K562 (cell line): ENCODE data around the gene B3GNT9. TPM values are rescaled to one million over a fixed set of nuclear protein-coding genes. Genes with fewer than 3 reads are reported as not detected.
A peak's percentile ranks its signal among the peaks of the same experiment; 100 is the strongest.

Experiments used
- ATF7 ChIP-seq: fragments of 450-650 bp; IDR thresholded peaks from 2 replicates; pipeline ENCODE4 v1.7.1; 2014; ENCODE audit warnings: mild to moderate bottlenecking, moderate library complexity
- JUN ChIP-seq, 2 experiments: sonication (generic) in 1 of 2; formaldehyde crosslinking in 1 of 2; IDR thresholded peaks; 2 replicates each; pipeline versions ENCODE4 v1.6.1 to v1.8.0; 2012 to 2022; ENCODE audit warnings: borderline replicate concordance in 2 of 2, mild to moderate bottlenecking in 2 of 2, improper control_type of control experiment in 1 of 2, low read depth in 1 of 2, low read length in 1 of 2, missing genetic modification reagents in 1 of 2
- NFXL1 ChIP-seq: fragments of 450-650 bp; formaldehyde crosslinking; IDR thresholded peaks from 2 replicates; pipeline ENCODE4 v1.4.0; 2021; ENCODE audit warnings: mild to moderate bottlenecking
- NUFIP1 ChIP-seq: fragments of 450-650 bp; IDR thresholded peaks from 2 replicates; pipeline ENCODE4 v1.6.1; 2018; ENCODE audit not compliant: partially characterized antibody
- SREBF1 ChIP-seq: fragments of 150-350 bp; IDR thresholded peaks from 2 replicates; pipeline ENCODE4 v1.6.1; 2014; ENCODE audit warnings: antibody characterized with exemption, low read depth, low read length, borderline replicate concordance
- ZFX ChIP-seq: sonication (generic); formaldehyde crosslinking; IDR thresholded peaks from 2 replicates; pipeline ENCODE4 v1.8.0; 2022; ENCODE audit warnings: mild to moderate bottlenecking, missing genetic modification reagents, moderate library complexity
- ZNF197 ChIP-seq: fragments of 200-800 bp; sonication (Bioruptor generic); IDR thresholded peaks from 2 replicates; pipeline ENCODE4 v1.6.1; 2016; ENCODE audit warnings: low read depth, missing genetic modification characterization, missing compliant biosample characterization
- ZNF23 ChIP-seq: fragments of 250-450 bp; sonication (Bioruptor Pico); IDR thresholded peaks from 2 replicates; pipeline ENCODE4 v1.4.0; 2020; ENCODE audit warnings: mild to moderate bottlenecking
- ZNF431 ChIP-seq: sonication (generic); formaldehyde crosslinking; IDR thresholded peaks from 2 replicates; pipeline ENCODE4 v1.8.0; 2022; ENCODE audit warnings: mild to moderate bottlenecking, missing genetic modification reagents
- ZNF584 ChIP-seq: fragments of 200-800 bp; sonication (Bioruptor generic); IDR thresholded peaks from 2 replicates; pipeline ENCODE4 v1.6.1; 2016; ENCODE audit warnings: low read depth, mild to moderate bottlenecking, missing genetic modification characterization, missing compliant biosample characterization
- polyA plus RNA-seq, 8 experiments: library from polyadenylated mRNA; depleted of rRNA in 4 of 8; stranded (reverse) in 5 of 8; unstranded in 3 of 8; fragments of >200 nt; fragmentation: Nextera tagmentation in 2 of 8; fragmentation: Illumina TruSeq in 1 of 8; extraction: Ambion mirVana in 2 of 8; extraction: Trizol in 1 of 8; gene quantifications; 2 replicates each; pipeline versions ENCODE4 v1.2.1 to v1.2.3, GENCODE V29; 2011 to 2014; ENCODE audit warnings: inconsistent platforms in 1 of 8, missing spikeins in 1 of 8
- total RNA-seq, 7 experiments: library from RNA; depleted of rRNA in 6 of 7; stranded (reverse); fragments of >200 nt in 6 of 7; fragmentation: Illumina TruSeq in 2 of 7; extraction: Trizol in 2 of 7; gene quantifications; 2 replicates each; pipeline versions ENCODE4 v1.2.1 to v1.2.3, GENCODE V29; 2011 to 2021; ENCODE audit warnings: low replicate concordance in 1 of 7
- TF ChIP-seq, protein P1 (sequence below): IDR thresholded peaks from 2 replicates; pipeline ENCODE4 v1.6.1; 2011; ENCODE audit warnings: borderline replicate concordance, low read depth, mild to moderate bottlenecking, moderate library complexity, low read length; ENCODE audit not compliant: insufficient read depth, poor library complexity, severe bottlenecking
- TF ChIP-seq, protein P2 (sequence below), 2 experiments: fragments of 450-650 bp in 1 of 2; sonication (generic) in 1 of 2; formaldehyde crosslinking in 1 of 2; IDR thresholded peaks; 2 replicates each; pipeline versions ENCODE4 v1.7.1 to v1.9.0; 2016 to 2022; ENCODE audit warnings: inconsistent platforms in 1 of 2, mild to moderate bottlenecking in 1 of 2, missing genetic modification reagents in 1 of 2
- TF ChIP-seq, protein P3 (sequence below): sonication (generic); formaldehyde crosslinking; IDR thresholded peaks from 2 replicates; pipeline ENCODE4 v1.8.1; 2023; ENCODE audit warnings: mild to moderate bottlenecking, missing genetic modification reagents, moderate library complexity

The B3GNT9 gene
- total and polyA plus RNA-seq, 9 of the 15 experiments (the other 6 are each of a cell fraction or from before 2014, with no cell fraction given) = 0.01 to 1.8 (median 1.1) TPM; not detected in 1

DNA sequence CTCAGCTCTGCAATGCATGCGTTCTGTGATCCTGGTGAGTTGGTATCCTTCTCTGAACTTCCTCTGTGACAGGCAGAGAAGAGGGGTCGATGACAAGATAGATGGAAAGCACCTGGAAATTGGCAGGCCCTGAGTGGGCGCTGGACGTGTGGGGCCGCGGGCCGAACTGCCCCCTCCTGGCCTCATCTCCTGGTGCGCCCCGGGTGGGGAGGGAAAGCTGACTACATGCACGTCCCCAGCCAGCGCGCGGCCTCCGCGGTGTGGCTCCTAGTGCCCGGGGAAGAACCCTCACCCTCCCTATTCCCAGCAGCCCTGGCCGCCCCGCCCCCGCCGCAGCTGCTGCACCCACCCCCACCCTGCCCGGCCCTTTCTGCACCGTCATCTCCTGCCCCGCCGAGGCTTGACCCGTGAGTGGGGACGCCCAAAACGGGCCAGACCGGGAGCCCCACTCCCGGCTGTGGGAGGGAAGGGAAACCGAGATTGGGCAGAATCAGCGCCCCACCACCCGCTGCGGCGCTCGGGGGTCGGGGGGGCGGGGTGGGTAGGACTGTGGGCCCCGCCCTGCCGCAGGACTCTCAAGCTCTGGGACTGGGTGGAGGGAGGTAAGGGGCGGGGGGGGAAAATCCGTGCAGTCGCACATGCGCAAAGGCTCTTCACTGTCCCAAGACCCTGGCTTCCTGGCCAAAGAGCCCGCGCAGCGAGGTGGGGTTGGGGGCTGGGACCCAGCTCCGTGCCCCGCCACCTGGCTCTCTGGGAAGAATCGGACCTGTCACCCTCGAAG is 19.6 kb upstream of the B3GNT9 start, which contains the start of gene NOL3 (continued):
- TF ChIP-seq, protein P1, sequence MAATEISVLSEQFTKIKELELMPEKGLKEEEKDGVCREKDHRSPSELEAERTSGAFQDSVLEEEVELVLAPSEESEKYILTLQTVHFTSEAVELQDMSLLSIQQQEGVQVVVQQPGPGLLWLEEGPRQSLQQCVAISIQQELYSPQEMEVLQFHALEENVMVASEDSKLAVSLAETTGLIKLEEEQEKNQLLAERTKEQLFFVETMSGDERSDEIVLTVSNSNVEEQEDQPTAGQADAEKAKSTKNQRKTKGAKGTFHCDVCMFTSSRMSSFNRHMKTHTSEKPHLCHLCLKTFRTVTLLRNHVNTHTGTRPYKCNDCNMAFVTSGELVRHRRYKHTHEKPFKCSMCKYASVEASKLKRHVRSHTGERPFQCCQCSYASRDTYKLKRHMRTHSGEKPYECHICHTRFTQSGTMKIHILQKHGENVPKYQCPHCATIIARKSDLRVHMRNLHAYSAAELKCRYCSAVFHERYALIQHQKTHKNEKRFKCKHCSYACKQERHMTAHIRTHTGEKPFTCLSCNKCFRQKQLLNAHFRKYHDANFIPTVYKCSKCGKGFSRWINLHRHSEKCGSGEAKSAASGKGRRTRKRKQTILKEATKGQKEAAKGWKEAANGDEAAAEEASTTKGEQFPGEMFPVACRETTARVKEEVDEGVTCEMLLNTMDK = no peak
- no peak for TF ChIP-seq JUN (IDR thresholded peaks at IDR 0.05; ENCODE audit: borderline replicate concordance, low read depth, low read length)
- TF ChIP-seq JUN (CRISPR knock-in tag; IDR thresholded peaks at IDR 0.05; ENCODE audit: borderline replicate concordance) = no peak
- peak; percentile 74 for TF ChIP-seq ZFX
- peak; percentile 41; the same call in 1 of the 2 replicates for TF ChIP-seq ATF7
- no peak for TF ChIP-seq ZNF584
- 0 out of 2 replicates have a peak, but pooled peaks have one; percentile 56 for TF ChIP-seq ZNF197
- TF ChIP-seq NUFIP1 = no peak
- TF ChIP-seq ZNF431 (CRISPR knock-in tag) = no peak
- TF ChIP-seq, protein P2, sequence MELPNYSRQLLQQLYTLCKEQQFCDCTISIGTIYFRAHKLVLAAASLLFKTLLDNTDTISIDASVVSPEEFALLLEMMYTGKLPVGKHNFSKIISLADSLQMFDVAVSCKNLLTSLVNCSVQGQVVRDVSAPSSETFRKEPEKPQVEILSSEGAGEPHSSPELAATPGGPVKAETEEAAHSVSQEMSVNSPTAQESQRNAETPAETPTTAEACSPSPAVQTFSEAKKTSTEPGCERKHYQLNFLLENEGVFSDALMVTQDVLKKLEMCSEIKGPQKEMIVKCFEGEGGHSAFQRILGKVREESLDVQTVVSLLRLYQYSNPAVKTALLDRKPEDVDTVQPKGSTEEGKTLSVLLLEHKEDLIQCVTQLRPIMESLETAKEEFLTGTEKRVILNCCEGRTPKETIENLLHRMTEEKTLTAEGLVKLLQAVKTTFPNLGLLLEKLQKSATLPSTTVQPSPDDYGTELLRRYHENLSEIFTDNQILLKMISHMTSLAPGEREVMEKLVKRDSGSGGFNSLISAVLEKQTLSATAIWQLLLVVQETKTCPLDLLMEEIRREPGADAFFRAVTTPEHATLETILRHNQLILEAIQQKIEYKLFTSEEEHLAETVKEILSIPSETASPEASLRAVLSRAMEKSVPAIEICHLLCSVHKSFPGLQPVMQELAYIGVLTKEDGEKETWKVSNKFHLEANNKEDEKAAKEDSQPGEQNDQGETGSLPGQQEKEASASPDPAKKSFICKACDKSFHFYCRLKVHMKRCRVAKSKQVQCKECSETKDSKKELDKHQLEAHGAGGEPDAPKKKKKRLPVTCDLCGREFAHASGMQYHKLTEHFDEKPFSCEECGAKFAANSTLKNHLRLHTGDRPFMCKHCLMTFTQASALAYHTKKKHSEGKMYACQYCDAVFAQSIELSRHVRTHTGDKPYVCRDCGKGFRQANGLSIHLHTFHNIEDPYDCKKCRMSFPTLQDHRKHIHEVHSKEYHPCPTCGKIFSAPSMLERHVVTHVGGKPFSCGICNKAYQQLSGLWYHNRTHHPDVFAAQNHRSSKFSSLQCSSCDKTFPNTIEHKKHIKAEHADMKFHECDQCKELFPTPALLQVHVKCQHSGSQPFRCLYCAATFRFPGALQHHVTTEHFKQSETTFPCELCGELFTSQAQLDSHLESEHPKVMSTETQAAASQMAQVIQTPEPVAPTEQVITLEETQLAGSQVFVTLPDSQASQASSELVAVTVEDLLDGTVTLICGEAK (IDR thresholded peaks at IDR 0.05) = no peak
- TF ChIP-seq, protein P2 (CRISPR knock-in tag; IDR thresholded peaks at IDR 0.05) = no peak
- TF ChIP-seq SREBF1 = no peak
- TF ChIP-seq, protein P3, sequence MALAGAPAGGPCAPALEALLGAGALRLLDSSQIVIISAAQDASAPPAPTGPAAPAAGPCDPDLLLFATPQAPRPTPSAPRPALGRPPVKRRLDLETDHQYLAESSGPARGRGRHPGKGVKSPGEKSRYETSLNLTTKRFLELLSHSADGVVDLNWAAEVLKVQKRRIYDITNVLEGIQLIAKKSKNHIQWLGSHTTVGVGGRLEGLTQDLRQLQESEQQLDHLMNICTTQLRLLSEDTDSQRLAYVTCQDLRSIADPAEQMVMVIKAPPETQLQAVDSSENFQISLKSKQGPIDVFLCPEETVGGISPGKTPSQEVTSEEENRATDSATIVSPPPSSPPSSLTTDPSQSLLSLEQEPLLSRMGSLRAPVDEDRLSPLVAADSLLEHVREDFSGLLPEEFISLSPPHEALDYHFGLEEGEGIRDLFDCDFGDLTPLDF (CRISPR knock-in tag) = no peak; the same call in 1 of the 2 replicates
- no peak for TF ChIP-seq NFXL1 (CRISPR knock-in tag)
- no peak for TF ChIP-seq ZNF23
